COLO668 (cell line): ENCODE data around the gene HSPBAP1.

ENCODE experiments used
- DNase-seq: peaks from one replicate; lab custom pipeline; 2025; ENCODE audit not compliant: unreplicated experiment; lab: John Stamatoyannopoulos, UW

The HSPBAP1 gene

GRCh38 chr3:122793568-122794416 is at the start of gene HSPBAP1:
Gene HSPBAP1 (minus strand): TSS chr3:122793831. CDS start chr3:122793680, 151 bp downstream.
- DNase-seq: no peak

GRCh38 chr3:122835590-122835989 is 42.0 kb upstream of the HSPBAP1 start:
- DNase-seq: no peak

- no peak for DNase-seq
Observed at GRCh38 chr3:122828281-122828680, 34.6 kb upstream of the HSPBAP1 start.

- DNase-seq: no peak
Observed at GRCh38 chr3:122826278-122826677, 32.6 kb upstream of the HSPBAP1 start.

- DNase-seq: no peak
Observed at GRCh38 chr3:122825460-122825859, 31.8 kb upstream of the HSPBAP1 start.

- no peak for DNase-seq
Observed at GRCh38 chr3:122824465-122825381, 31.1 kb upstream of the HSPBAP1 start.

GRCh38 chr3:122816587-122816986 is 23.0 kb upstream of the HSPBAP1 start:
- no peak for DNase-seq

GRCh38 chr3:122810734-122811133 is 17.1 kb upstream of the HSPBAP1 start:
- DNase-seq: no peak

- no peak for DNase-seq
Observed at GRCh38 chr3:122803977-122804376, 10.3 kb upstream of the HSPBAP1 start.

GRCh38 chr3:122802323-122802722 is 8.7 kb upstream of the HSPBAP1 start:
- no peak for DNase-seq

- DNase-seq: no peak
Observed at GRCh38 chr3:122800706-122801237, 7.1 kb upstream of the HSPBAP1 start.

GRCh38 chr3:122800031-122800430 is 6.4 kb upstream of the HSPBAP1 start:
- DNase-seq: no peak

GRCh38 chr3:122799322-122799721 is 5.7 kb upstream of the HSPBAP1 start:
- DNase-seq: no peak

GRCh38 chr3:122797291-122797690 is 3.7 kb upstream of the HSPBAP1 start:
- no peak for DNase-seq

- no peak for DNase-seq
Observed at GRCh38 chr3:122795674-122796195, 2.1 kb upstream of the HSPBAP1 start.

GRCh38 chr3:122794779-122795673 is 1.4 kb upstream of the HSPBAP1 start, which contains the start of gene SLC49A4:
Gene SLC49A4 (plus strand): TSS chr3:122795069. CDS start chr3:122795193, 124 bp downstream.
- DNase-seq: no peak

GRCh38 chr3:122794483-122794778 is 800 bp upstream of the HSPBAP1 start:
- no peak for DNase-seq

GRCh38 chr3:122789585-122790273 is 3.9 kb downstream of the HSPBAP1 start:
- DNase-seq: no peak

- no peak for DNase-seq
Observed at GRCh38 chr3:122787872-122788271, 5.8 kb downstream of the HSPBAP1 start.

GRCh38 chr3:122786066-122786465 is 7.6 kb downstream of the HSPBAP1 start:
- no peak for DNase-seq
